ENCODE results near the gene GPR32.
"Not testable (repeated sequence)": the region's sequence is repeated elsewhere in the genome, so short reads cannot be mapped to it uniquely, and the experiment has no call there.

The GPR32 gene

DNA sequence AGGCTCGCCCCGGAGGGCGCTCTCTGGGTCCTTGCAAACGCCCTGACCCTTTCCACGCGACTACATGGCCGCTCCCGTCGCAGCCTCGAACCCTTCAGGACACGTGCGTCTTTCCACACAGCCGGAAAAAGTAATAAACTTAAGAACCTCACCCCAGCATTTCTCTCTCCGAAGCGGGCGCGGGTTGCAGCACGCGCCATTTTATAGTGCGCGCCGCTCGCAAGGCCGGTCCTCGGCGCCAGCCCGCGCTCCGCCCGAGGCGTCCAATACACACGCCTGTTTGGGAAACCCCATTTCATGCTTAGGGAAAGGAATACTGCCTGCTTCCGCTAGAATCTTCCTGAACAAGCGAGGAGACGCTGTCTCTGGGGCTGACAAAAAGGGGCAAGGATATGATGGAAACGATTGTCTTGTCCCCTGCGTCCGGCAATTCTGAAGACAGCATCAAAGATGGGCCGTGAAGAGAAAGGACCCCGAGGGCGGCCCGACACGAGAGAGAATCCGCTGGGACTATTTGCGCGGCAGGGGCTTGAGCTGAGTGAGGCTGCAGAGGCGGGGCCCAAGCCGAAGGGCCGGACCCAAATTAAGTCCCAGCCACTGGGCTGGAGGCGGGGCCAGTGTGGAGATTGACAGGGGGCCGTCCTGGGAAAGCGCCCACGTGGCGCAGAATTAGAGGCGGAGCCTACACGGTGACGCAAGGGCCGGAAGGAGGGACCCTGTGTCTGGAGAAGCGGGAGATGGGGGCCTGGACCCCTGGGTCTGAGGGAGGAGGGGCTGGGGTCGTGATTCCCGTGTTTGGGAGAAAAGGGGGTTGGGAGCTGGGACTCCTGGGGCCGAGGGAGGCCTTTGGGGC lies 34.4 kb downstream of the GPR32 start:
- DNase-seq: peak; percentile 98

DNA sequence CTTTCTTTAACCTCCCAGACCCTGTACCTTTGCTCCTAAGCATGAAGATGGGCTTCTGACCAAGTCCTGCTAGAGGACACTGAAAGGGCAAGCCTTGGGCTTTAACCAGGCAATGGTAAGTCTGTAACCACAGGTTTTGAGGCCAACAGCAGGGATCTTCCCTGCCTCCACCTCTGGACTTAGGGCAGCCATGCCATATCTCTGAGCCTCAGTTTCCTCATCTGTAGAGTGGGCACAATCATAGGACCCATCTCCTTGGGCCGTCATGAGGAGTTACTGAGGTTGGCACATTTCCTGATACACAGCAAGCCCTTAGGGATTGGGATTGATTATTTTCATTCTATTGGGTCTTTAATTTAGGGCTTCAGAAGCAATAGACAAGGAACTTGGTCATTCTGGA lies 38.6 kb downstream of the GPR32 start:
- no peak for DNase-seq

DNA sequence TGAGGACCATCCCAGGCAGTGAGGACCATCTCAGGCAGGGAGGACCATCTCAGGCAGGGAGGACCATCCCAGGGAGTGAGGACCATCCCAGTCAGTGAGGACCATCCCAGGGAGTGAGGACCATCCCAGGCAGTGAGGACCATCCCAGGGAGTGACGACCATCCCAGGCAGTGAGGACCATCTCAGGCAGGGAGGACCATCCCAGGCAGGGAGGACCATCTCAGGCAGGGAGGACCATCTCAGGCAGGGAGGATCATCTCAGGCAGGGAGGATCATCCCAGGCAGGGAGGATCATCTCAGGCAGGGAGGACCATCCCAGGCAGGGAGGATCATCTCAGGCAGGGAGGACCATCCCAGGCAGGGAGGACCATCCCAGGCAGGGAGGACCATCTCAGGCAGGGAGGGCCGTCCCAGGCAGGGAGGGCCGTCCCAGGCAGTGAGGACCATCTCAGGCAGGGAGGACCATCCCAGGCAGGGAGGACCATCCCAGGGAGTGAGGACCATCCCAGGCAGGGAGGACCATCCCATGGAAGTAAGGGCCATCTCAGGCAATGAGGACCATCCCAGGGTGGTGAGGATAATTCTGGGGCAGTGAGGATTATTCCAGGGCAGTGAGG lies 41.5 kb downstream of the GPR32 start:
- not testable (repeated sequence) for DNase-seq

DNA sequence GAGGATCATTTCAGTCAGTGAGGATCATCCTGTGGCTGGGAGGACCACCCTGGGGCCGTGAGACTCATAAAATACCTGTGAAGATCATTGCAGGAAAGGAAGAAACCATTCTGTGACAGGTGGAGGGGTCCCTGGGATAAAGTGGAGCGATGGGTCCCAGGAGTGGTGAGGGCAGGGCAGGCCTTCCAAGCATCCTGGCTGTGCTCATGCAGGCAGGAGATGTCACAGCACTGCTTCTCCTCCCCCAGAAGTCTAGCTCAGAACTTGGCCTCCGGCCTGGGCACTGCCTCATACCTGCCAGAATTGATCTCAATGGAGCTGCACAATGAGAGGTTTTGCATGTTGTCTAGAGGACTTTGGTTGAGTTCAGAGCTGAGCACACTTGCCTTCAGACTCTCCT lies 42.2 kb downstream of the GPR32 start:
- no peak for DNase-seq

DNA sequence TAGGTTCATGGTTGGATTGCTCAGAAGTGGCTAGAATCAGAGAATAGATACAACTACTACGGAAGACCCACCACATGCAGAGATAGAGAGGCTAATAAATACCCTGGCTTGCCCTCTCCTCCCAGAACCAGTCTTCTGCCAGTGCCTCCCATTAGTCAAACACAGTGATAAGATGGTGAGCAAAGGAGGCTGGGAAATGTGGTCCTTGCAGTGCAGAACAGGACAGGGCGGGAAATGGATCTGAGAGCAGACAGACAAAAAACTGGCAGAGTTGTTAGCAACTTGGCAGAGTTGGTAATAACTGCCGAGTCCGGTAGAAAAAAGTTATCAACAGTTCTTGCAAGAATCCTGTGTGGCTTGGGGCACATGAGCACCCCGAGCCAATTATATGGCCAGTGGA lies 44.6 kb downstream of the GPR32 start:
- DNase-seq: no peak

DNA sequence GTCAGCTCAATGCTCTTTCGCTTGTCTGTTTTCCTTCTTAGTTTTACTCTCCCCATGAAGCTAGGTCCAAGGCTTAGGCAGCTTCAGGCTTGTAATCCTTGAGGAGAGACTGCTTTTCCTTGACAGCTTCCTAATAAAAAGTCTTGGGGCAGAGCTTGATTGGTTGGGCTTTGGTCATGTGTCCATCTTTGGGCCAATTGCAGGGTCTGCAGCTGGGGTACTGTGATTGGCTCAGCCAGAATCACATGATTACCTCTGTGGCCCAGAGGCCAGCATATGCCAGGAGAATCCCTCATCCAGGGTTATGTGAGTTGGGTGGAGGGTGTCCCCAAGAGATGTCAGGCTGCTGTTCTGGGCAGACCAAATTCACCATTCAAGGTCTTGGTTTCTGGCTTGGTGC lies 45.2 kb downstream of the GPR32 start:
- DNase-seq: no peak

DNA sequence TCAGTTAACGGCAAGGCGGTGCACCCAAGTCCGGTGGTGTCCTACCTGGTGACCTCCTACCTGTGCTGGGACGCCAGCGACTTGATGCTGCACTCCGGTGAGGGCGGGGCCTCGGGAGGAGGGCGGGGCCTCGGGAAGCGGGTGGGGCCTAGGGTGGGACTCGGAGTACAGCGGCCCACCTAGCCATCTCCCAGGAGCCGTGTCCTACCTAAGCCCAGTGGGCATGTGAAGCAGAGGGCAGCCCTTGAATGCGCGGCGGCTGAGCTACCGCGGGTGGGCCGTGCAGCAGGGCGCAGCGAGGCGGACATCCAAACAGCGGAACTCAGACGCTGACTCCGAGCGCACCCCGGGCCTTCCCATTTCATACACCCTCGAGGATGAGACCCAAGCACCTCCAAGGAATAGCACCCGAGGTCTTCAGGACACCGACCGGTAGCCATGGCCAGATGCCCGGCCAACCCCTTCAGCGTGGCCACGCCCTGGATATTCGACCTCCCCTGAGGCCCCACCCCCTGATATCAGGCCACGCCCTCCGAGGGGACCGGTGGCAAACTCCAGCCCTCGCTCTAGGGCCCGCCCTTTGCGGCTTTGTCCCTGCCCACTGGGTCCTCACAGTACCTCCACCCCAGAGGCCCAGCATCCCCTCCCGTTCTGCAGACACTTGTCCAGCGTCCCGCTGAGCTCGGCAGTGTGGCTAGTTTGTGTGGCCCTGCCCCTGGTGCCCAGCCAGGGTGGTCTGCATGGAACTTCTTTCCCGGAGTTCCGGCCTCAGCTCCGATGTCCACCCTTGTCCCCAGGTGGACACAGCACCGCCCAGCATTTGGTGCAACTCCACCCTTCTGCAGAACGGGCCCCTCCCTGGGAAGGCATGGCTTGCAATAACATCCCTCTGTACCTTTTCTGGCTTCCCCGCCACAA lies 47.9 kb downstream of the GPR32 start:
- DNase-seq: no peak

DNA sequence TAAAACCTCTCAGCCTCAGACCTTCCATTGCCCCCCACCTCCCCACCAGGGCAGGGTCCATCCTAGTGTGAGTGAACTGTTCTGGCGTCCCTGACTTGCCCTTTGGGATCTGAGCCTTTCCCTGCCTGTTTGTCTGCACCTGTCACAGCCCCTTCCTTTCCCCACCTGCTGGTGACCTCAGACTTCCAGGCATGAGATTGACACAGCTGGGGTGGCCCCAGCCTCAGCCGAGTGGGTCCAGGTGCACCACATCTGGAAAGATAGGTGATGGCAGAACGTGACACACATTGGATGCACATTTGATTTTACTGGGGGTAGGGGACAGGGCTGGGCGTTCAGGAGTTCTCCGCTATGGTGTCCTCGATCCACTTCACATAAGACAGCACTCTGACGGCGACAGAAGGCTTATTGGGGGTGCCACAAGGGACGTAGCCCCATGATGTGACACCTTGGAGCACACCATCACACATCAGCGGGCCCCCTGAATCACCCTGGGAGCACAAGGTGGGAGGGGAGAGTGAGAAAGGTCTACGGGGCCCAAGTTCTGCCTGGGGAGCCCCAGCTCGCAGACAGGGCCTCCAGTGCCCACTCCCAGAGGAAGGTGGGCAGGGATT lies 48.7 kb downstream of the GPR32 start:
- no peak for DNase-seq

DNA sequence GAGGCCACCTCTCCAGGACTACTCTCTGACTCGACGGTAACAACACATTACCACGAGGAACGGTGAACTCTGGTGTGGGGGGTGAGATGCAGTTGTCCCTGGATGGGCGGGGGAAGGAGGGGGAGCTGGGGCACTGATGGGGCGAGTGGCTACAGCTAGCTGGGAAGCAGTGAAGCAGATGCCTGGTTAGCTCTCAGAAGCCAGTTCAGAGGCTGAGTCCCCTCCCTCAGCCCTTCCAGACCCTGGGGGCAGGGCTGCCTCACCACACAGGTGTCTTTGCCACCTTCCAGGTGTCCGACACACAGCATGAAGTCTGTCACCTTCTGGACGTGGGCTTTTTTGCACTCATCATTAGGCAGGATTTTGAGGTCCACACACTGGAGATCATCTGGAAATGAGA lies 49.4 kb downstream of the GPR32 start:
- DNase-seq: no peak

DNA sequence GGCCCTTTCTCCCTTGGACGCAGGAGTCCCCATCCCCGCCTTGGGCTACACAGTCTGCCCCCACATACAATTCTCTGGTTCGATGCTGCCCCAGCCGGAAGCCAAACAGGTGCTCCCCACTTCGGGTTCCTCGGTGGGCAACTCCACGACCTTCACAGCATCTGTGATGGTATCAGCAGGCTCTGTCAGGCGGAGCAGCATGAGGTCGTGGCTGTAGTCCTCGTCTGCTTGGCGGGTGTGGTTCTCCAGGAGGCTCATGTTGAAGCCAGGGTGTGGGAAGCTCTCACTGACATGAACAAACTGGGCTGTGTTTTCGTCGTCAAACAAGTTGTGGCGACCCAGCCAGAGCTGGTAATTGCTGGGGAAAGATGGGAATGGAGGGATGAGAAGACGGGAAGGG lies 49.8 kb downstream of the GPR32 start:
- DNase-seq: no peak

DNA sequence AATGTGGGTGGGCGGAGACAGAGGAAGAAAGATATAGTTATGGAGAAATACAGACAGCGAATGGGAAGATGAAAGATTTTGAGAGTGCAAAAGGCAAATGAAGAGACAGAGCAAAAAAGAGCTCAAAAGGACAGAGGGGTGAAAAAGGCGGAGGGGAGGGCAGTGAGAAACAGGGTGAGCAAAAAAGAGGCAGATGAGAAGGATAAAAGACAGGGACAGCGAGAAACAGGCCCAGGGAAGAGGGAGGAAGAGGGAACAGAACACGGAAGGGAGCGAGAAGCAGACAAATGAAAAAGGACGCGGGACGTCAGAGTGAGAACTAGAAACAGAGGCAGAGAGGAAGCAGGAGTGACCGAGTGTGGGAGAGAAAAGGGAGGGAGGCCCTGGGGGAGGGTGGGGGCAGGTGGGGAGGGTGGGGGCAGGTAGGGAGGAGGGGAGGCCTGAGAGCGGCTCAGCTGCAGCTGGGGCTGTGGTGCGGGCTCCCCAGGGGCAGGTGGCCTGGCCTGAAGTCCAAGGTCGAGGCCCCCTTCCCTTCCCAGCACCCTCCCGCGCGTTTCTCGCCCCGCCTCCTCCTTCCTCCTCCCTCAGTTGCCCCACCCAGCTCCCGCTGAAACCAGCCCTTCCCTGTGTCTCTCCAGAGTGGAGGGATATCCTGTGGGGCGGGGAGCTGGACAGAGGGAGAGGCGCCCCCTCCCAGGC lies 50.4 kb downstream of the GPR32 start:
- no peak for DNase-seq

DNA sequence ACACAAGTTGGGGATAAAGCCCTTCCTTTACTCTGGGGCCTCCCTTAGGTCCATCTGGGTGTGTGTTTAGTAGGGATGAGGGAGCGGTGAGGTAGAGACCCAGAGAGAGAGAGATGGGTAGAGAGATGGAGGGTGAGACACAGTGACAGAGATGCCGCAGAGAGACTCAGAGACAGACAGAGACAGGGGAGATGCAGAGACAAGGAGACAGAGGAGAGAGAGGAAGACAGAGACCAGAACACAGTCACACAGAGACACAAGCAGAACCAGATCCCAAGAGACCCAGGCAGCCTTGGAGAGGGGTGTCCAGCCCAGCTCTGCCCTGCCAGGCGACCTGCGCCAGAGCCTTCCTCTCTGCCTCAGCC lies 51.0 kb downstream of the GPR32 start:
- DNase-seq: no peak

Data from activated CD8-positive, alpha-beta memory T cell treated with anti-CD3 and anti-CD28 coated beads, Interleukin-2, amount 50 U/mL, for 4 hours (primary cell).